ENCODE measurements around the gene RASIP1.

RASIP1 gene

GRCh38 chr19:48756686-48757085 is 16.3 kb upstream of the RASIP1 start:
- DNase-seq = peak in 1 of 10 donors; percentile 50
- intact Hi-C loops (cut with DNase I) = no loop called here

- DNase-seq = peak in 2 of 10 donors; percentile 31 to 74
- intact Hi-C loops (cut with DNase I) = no loop called here
Measured at GRCh38 chr19:48756212-48756611, 15.8 kb upstream of the RASIP1 start.

GRCh38 chr19:48755787-48756186 is 15.4 kb upstream of the RASIP1 start:
- DNase-seq = no peak
- intact Hi-C loops (cut with DNase I) = no loop called here

- intact Hi-C loops (cut with DNase I) = no loop called here
Measured at GRCh38 chr19:48755084-48755641, 14.8 kb upstream of the RASIP1 start, which contains the start of gene FGF21. Gene FGF21, plus strand, starts transcription at chr19:48755524. Its CDS starts 713 bp downstream, at chr19:48756237.

GRCh38 chr19:48752496-48753365 is 12.3 kb upstream of the RASIP1 start, which contains the start of gene FUT1:
Gene FUT1, minus strand, starts transcription at chr19:48752641. Its CDS starts 1,360 bp downstream, at chr19:48751281.
- intact Hi-C loops (cut with DNase I) = no loop called here
- peak in 5 of 10 donors; percentile 38 to 92 (median 87) for DNase-seq

More at GRCh38 chr19:48755084-48755641, 14.8 kb upstream of the RASIP1 start, which contains the start of gene FGF21:
- peak in 2 of 10 donors; percentile 53 to 59 for DNase-seq

GRCh38 chr19:48751845-48752495 is 11.6 kb upstream of the RASIP1 start:
- intact Hi-C loops (cut with DNase I) = no loop called here
- peak in 2 of 10 donors; percentile 26 to 79 for DNase-seq

- intact Hi-C loops (cut with DNase I) = no loop called here
- peak in 2 of 10 donors; percentile 47 to 64 for DNase-seq
Measured at GRCh38 chr19:48750771-48751504, 10.5 kb upstream of the RASIP1 start.

- DNase-seq = peak in 2 of 10 donors; percentile 59 to 72
- intact Hi-C loops (cut with DNase I) = no loop called here
Measured at GRCh38 chr19:48750351-48750750, 9.9 kb upstream of the RASIP1 start.

- DNase-seq = peak in 2 of 10 donors; percentile 5 to 8
- intact Hi-C loops (cut with DNase I) = no loop called here
Measured at GRCh38 chr19:48749571-48750198, 9.3 kb upstream of the RASIP1 start.

GRCh38 chr19:48746738-48747575 is 6.5 kb upstream of the RASIP1 start, which contains the start of gene IZUMO1:
Gene IZUMO1, minus strand, starts transcription at chr19:48746909. Its CDS starts 1,050 bp downstream, at chr19:48745859.
- DNase-seq = peak; percentile 52 to 95 (median 70)
- intact Hi-C loops (cut with DNase I) = no loop called here

GRCh38 chr19:48746110-48746509 is 5.7 kb upstream of the RASIP1 start:
- intact Hi-C loops (cut with DNase I) = no loop called here
- peak in 1 of 10 donors; percentile 10 for DNase-seq

GRCh38 chr19:48745208-48745995 is 5.0 kb upstream of the RASIP1 start:
- DNase-seq = peak in 9 of 10 donors; percentile 42 to 94 (median 67)
- intact Hi-C loops (cut with DNase I) = no loop called here

GRCh38 chr19:48742096-48742495 is 1.7 kb upstream of the RASIP1 start:
- intact Hi-C loops (cut with DNase I) = no loop called here
- DNase-seq = no peak

GRCh38 chr19:48741129-48741999 is 954 bp upstream of the RASIP1 start:
- intact Hi-C loops (cut with DNase I) = no loop called here
- DNase-seq = peak in 1 of 10 donors; percentile 72

- peak in 1 of 10 donors; percentile 58 for DNase-seq
- intact Hi-C loops (cut with DNase I) = no loop called here
Measured at GRCh38 chr19:48739404-48740163, 826 bp downstream of the RASIP1 start.

All from posterior cingulate gyrus (tissue), 11 donors.